ENCODE data around the gene TMEM233. TPM values are rescaled to one million over a fixed set of nuclear protein-coding genes. Genes with fewer than 3 reads are reported as not detected.

Gene TMEM233
- total RNA-seq, 1 experiment from 2014 or later: not detected

DNA sequence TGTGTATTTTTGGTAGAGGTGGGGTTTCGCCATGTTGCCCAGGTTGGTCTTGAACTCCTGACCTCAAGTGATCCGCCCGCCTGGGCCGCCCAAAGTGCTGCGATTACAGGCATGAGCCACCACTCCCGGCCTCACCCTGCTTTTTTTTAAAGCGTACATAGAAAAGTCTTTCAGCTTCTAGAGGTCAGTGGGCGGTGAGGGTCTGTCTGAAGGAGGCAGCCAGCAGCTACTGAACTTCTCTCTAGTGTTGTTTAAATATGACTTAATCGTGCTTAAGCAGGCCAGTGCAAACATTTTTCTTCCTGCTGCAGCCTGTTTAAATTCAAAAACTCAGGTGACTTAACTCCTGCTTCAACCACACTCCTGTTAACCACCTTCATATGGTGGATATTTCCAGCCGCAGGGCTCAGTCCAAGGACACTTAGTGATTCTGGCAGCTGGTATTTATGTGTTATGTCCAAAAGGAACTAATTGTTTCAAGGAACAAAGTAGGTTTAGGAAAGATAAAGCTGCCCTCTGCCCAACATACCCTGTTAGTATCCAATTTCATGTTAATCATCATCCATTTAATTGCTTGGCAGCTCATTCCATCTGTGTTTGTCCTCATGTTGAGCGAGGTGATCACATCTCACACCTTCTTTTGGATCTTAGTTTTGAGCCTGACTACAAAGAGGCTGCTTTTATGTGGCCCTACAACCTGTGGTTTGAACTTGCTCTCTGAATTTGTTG lies 76.3 kb downstream of the TMEM233 start:
- H3K27ac ChIP-seq (ENCODE audit: low read depth, low read length): no peak overlapping the region
- H3K4me3 ChIP-seq (replicated peaks in 1 of 2; ENCODE audit: low read depth in 1 of 2, low read length in 2 of 2): no peak overlapping the region
- POLR2A ChIA-PET: no interaction called here
- H4K20me1 ChIP-seq (ENCODE audit: insufficient read depth): no peaks in the 10 kb centered on the region
- ATAC-seq (no peak), DNase-seq (ENCODE audit: low read depth, low spot score) (no peak)
- H2AFZ ChIP-seq (ENCODE audit: low read depth, low read length, poor library complexity, severe bottlenecking): no peak overlapping the region
- H3K4me1 ChIP-seq (ENCODE audit: control insufficient read depth in 1 of 2, insufficient read depth in 2 of 2, low read length in 2 of 2): peaks cover 0 to 11% of the 10 kb centered on the region in 2 experiments; a peak in 1 of 4 replicates
- no peak overlapping the region for H3K9ac ChIP-seq (ENCODE audit: low read length)
- peak overlapping the region; percentile 13; the same call in 1 of the 2 replicates for H3K4me2 ChIP-seq (ENCODE audit: low read length)
- no peaks in the 10 kb centered on the region for H3K9me2 ChIP-seq (ENCODE audit: insufficient read depth)
- peaks cover 18 to 41% of the 10 kb centered on the region in 2 experiments; a peak in 3 of 4 replicates for H3K36me3 ChIP-seq (ENCODE audit: control insufficient read depth in 1 of 2, insufficient read depth in 2 of 2, low read length in 2 of 2)
- RAD21 ChIA-PET (ENCODE audit: low non-redundant PET in 1 of 2, low total read pairs in 2 of 2, uncharacterized antibody in 2 of 2, unreplicated experiment in 2 of 2): no interaction called here
- no peaks in the 10 kb centered on the region for H3K27me3 ChIP-seq (ENCODE audit: insufficient read depth, low read length)
- CTCF ChIA-PET: no interaction called here
- peaks cover 40% of the 10 kb centered on the region for H3K79me2 ChIP-seq (ENCODE audit: insufficient read depth, low read length)
- BruUV-seq (replicated peaks): no TSS peak
- TF ChIP-seq ZFX (IDR thresholded peaks at IDR 0.05): no peak
- TF ChIP-seq, protein P1, sequence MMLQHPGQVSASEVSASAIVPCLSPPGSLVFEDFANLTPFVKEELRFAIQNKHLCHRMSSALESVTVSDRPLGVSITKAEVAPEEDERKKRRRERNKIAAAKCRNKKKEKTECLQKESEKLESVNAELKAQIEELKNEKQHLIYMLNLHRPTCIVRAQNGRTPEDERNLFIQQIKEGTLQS (IDR thresholded peaks at IDR 0.05): no peak
- TF ChIP-seq JUND (IDR thresholded peaks at IDR 0.05): no peak
- TF ChIP-seq FOSL1 (IDR thresholded peaks at IDR 0.05; ENCODE audit: low read depth): no peak
- no peak for TF ChIP-seq EGR1 (IDR thresholded peaks at IDR 0.05; ENCODE audit: low read depth)
- TF ChIP-seq SRF (IDR thresholded peaks at IDR 0.05; ENCODE audit: low read depth): no peak
- no peak for TF ChIP-seq RAD21 (IDR thresholded peaks at IDR 0.05; ENCODE audit: low read depth)
- TF ChIP-seq MAX (IDR thresholded peaks at IDR 0.05): no peak
- no peaks in the 10 kb centered on the region for H3K9me3 ChIP-seq (ENCODE audit: control insufficient read depth in 1 of 2, insufficient read depth in 1 of 2, low read depth in 1 of 2, low read length in 2 of 2)
- intact Hi-C loops (cut with micrococcal nuclease): no loop called here

- H2AFZ ChIP-seq (ENCODE audit: low read depth, low read length, poor library complexity, severe bottlenecking): no peak overlapping the region
- no peaks in the 10 kb centered on the region for H3K9me2 ChIP-seq (ENCODE audit: insufficient read depth)
- no peak overlapping the region for H3K4me3 ChIP-seq (replicated peaks in 1 of 2; ENCODE audit: low read depth in 1 of 2, low read length in 2 of 2)
- intact Hi-C loops (cut with micrococcal nuclease): no loop called here
- ChIA-PET POLR2A (no interaction called here), RAD21 (ENCODE audit: low non-redundant PET in 1 of 2, low total read pairs in 2 of 2, uncharacterized antibody in 2 of 2, unreplicated experiment in 2 of 2) (no interaction called here), CTCF (no interaction called here)
- H3K79me2 ChIP-seq (ENCODE audit: insufficient read depth, low read length): peaks cover 40% of the 10 kb centered on the region
- peaks cover 21 to 52% of the 10 kb centered on the region in 2 experiments; a peak in 3 of 4 replicates for H3K36me3 ChIP-seq (ENCODE audit: control insufficient read depth in 1 of 2, insufficient read depth in 2 of 2, low read length in 2 of 2)
- H3K27ac ChIP-seq (ENCODE audit: low read depth, low read length): no peak overlapping the region
- H3K9me3 ChIP-seq (ENCODE audit: control insufficient read depth in 1 of 2, insufficient read depth in 1 of 2, low read depth in 1 of 2, low read length in 2 of 2): no peaks in the 10 kb centered on the region
- H3K27me3 ChIP-seq (ENCODE audit: insufficient read depth, low read length): no peaks in the 10 kb centered on the region
- DNase-seq (ENCODE audit: low read depth, low spot score) (no peak), ATAC-seq (no peak)
- H3K4me2 ChIP-seq (ENCODE audit: low read length): no peak overlapping the region
- no peaks in the 10 kb centered on the region for H4K20me1 ChIP-seq (ENCODE audit: insufficient read depth)
- BruUV-seq (replicated peaks): no TSS peak
- peaks cover 0 to 11% of the 10 kb centered on the region in 2 experiments; a peak in 1 of 4 replicates for H3K4me1 ChIP-seq (ENCODE audit: control insufficient read depth in 1 of 2, insufficient read depth in 2 of 2, low read length in 2 of 2)
- no peak for TF ChIP-seq ZFX (IDR thresholded peaks at IDR 0.05)
- H3K9ac ChIP-seq (ENCODE audit: low read length): no peak overlapping the region
These were observed 77.5 kb downstream of the TMEM233 start for GRCh38 chr12:119671070-119671469.
